GM12874 (cell line): Measurements from ENCODE around the gene GATD1.

Experiments
- TF ChIP-seq, protein P1 (sequence below): IDR thresholded peaks from 2 replicates; pipeline ENCODE4 v1.5.1; 2011; ENCODE audit warnings: low read depth, mild to moderate bottlenecking, control low read depth, low read length, moderate library complexity; ENCODE audit not compliant: insufficient read depth

The GATD1 gene

DNA sequence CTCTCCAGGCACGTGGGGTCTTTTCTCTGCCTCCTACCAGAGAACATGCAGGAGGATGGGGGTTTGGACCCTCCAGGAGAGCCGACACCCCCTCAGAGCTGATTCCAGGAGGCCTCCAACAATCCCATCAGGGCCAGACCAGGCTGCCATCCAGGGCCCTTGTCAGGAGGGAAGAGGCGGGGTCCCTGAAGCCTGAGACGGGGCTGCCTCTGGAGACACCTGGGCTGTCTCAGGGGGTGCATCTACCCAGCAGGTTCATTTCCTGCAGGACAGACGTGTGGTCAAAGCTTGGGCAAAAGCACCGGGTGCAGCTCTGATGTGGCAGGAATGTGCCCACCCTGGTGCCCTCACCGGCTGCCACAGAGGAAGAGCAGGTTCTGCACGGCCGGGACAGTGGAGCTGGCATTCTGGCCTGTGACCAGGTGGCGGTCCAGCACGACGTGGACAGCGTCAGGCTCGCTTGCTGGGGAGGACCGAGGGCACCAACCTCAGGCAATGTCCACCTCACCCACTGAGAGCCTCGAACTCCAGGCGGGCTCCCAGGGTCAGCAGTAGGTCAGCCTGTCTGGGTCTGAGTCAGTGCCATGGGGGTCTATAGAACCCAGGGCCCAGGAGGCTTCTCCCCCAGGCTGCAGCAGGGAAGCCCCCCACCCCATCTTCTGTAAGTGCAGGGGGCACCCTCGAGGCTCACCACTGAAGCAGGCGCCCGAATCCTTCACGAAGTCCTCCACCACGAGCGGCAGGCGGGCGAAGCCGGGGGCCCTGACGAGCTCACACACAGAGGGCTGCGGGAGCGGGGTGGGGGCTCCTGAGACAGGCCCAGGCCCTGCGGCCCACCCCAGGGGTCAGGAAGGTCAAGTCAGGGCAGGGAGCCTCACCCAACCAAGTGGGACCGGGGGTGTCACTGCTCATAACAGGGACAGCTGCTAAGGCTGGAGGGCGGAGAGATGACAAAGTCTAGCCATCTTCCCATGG, 6.4 kb downstream of the GATD1 start:
- TF ChIP-seq, protein P1, sequence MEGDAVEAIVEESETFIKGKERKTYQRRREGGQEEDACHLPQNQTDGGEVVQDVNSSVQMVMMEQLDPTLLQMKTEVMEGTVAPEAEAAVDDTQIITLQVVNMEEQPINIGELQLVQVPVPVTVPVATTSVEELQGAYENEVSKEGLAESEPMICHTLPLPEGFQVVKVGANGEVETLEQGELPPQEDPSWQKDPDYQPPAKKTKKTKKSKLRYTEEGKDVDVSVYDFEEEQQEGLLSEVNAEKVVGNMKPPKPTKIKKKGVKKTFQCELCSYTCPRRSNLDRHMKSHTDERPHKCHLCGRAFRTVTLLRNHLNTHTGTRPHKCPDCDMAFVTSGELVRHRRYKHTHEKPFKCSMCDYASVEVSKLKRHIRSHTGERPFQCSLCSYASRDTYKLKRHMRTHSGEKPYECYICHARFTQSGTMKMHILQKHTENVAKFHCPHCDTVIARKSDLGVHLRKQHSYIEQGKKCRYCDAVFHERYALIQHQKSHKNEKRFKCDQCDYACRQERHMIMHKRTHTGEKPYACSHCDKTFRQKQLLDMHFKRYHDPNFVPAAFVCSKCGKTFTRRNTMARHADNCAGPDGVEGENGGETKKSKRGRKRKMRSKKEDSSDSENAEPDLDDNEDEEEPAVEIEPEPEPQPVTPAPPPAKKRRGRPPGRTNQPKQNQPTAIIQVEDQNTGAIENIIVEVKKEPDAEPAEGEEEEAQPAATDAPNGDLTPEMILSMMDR: no peak

DNA sequence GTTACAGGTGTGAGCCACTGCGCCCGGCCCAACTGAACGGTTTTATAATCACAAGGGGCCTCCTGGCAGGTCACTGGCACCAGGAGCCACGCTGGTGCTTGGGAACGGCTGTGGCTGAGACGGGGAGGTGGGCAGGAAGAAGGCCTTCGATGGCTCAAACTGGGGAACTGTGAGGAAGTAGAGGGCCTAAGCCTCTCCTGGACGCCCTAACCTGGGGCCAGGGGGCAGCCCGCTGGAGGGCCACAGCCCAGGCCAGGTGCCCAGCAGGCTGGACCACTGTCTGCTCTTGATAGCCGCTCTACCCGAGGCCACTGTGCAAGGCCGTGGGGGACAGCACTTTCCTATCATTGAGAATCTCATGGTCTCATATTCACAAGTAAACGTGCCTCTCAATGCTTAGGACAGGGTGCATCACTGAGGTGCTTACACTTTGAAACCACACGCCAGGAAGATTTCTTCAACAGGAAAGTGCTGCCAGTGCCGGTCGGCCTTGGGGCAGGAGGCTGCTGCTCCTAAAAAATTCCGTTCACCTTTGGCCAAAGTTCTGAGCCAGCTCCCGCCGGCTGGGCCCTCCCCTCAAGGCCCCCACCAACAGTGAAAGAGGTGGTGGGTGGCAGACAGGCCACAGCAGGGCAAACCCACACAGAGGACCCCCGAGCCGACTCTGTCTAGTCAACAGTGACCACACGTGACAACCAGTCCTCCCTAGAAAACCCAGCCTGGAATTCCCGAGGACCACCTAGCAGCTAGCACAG, 7.2 kb downstream of the GATD1 start:
- TF ChIP-seq, protein P1: no peak

DNA sequence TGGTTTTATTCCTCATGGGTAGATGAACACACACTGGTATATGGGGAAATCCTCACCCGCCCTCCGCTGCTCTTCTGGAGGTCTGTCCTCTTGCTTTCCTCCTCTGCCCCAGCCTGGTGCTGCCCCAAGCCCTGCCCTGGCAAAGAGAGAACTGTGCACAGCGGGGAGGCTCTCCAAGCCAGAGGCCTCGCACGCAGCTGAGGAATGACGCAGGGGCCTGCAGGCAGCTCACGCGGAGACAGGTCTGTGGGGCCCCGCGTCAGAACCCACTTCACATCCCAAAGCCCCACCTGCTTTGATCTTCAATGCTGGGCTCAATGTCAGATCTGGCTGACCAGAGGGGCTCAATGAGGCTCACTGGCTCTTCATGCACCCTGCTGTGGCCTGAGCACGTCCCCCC, 10.0 kb downstream of the GATD1 start:
- TF ChIP-seq, protein P1: no peak

DNA sequence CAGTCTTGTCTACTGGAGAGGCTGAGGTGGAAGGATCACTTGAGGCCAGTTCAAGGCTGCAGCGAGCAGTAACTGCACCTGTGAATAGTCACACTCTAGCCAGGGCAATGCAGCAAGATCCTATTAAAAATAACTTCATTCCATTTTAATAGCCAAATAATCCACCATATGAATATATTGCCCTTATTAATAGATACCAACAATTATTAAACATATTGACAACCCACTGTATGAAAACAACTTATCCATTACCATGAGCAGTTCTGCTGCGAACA, 10.4 kb downstream of the GATD1 start:
- TF ChIP-seq, protein P1: no peak

DNA sequence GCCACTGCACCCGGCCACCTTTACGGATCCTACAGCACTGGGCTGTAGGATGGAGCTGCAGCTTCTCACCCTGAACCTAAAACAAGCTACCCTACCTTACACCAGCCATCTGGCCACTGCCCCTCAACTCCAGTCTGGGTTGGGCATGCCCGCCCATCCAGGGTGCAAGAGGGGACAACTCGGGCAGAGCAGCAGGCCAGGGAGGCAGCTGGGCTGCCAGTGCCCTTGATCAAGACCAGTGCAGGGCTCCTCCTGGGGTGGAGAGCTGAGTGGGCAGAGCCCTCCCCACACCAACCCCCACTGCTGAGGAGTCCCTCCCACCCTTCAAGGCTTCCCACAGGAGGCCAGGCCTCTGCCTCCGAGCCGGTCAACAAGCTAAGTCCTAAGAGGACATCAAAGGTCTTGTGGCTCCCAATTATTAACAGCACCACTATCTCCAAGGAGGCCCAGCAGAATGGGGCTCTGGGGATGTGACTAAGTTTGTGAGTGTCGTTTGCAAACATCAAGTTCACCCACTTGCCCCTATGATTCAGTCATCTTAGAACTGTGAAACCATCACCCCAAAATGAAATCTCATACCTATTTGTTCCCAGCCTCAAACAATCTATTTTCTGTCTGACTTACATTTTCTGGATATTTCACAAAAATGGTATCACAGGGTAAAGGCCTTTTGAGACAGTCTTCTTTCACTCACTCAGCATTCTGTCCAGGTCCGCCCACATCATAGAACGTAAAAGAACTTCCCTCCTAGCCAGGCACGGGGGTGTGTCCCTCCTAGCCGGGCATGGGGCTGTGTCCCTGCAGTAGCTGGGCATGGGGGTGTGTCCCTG, 11.0 kb downstream of the GATD1 start:
- TF ChIP-seq, protein P1: no peak

DNA sequence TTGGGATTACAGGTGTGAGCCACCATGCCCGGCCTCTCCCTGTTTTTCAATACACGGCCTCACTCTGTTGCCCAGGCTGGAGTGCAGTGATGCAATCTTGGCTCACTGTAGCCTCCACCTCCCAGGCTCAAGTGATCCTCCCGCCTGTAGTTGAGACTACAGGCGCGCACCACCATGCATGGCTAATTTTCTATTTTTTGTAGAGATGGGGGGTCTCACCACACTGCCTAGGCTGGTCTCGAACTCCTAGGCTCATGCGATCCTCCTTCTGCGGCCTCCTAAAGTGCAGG, 11.5 kb downstream of the GATD1 start:
- TF ChIP-seq, protein P1: no peak
